IMR-90 (cell line): ENCODE measurements around the gene ZFYVE28. TPM values are rescaled to one million over a fixed set of nuclear protein-coding genes. Genes with fewer than 3 reads are reported as not detected.
A peak's percentile ranks its signal among the peaks of the same experiment; 100 is the strongest.

ENCODE experiments used
- ATAC-seq: fragments of 200-7000 bp; cut with Tn5 transposase; 2 replicates; pipeline ENCODE4 v1.9.1; 2020; ENCODE audit warnings: low read depth, mild to moderate bottlenecking, moderate library complexity
- BruUV-seq: library from RNA; stranded (reverse); fragments of 400-500 nt; replicated peaks from 2 replicates; lab custom pipeline; 2021; lab: Mats Ljungman, UMichigan
- CTCF ChIA-PET: fragments of 300-600 bp; formaldehyde crosslinking; extraction: SDS; loops from one replicate; lab custom pipeline; 2021; ENCODE audit warnings: antibody characterized with exemption; lab: Yijun Ruan, JAX
- POLR2A ChIA-PET: fragments of 300-600 bp; sonication (Branson Sonifier 250); formaldehyde crosslinking; loops from one replicate; lab custom pipeline; 2022; ENCODE audit warnings: antibody characterized with exemption; ENCODE audit not compliant: unreplicated experiment; lab: Charles Lee
- DNase-seq: peaks from one replicate; pipeline ENCODE4 v3.0.0; 2013
- H2AFZ ChIP-seq: replicated peaks from 2 replicates; pipeline ENCODE3; 2013; ENCODE audit warnings: low read length, mild to moderate bottlenecking; ENCODE audit not compliant: poor library complexity
- H2AK5ac ChIP-seq: 2 replicates; pipeline ENCODE4 v1.6.1; 2013; ENCODE audit warnings: low read depth, low read length, inconsistent platforms
- H2AK9ac ChIP-seq: replicated peaks from 2 replicates; pipeline ENCODE3; 2013; ENCODE audit warnings: mild to moderate bottlenecking, low read depth, low read length, moderate library complexity; ENCODE audit not compliant: poor library complexity
- H2BK120ac ChIP-seq: 2 replicates; pipeline ENCODE4 v1.6.1; 2013; ENCODE audit warnings: low read depth, low read length, inconsistent platforms
- H2BK15ac ChIP-seq: 3 replicates; pipeline ENCODE4 v1.6.1; 2013; ENCODE audit warnings: low read depth, low read length, inconsistent platforms
- H2BK20ac ChIP-seq: 2 replicates; pipeline ENCODE4 v1.6.1; 2013; ENCODE audit warnings: low read depth, mild to moderate bottlenecking, inconsistent platforms, low read length, moderate library complexity
- H2BK5ac ChIP-seq: 2 replicates; pipeline ENCODE4 v1.6.1; 2013; ENCODE audit warnings: mild to moderate bottlenecking, low read depth, low read length, inconsistent platforms; ENCODE audit not compliant: poor library complexity, severe bottlenecking
- H3K14ac ChIP-seq: replicated peaks from 2 replicates; pipeline ENCODE4 v1.6.1; 2013; ENCODE audit warnings: low read depth, low read length, inconsistent platforms
- H3K18ac ChIP-seq: 2 replicates; pipeline ENCODE4 v1.6.1; 2013; ENCODE audit warnings: low read depth, low read length, control low read depth
- H3K23ac ChIP-seq: 2 replicates; pipeline ENCODE4 v1.6.1; 2013; ENCODE audit warnings: low read depth, low read length, inconsistent platforms
- H3K27ac ChIP-seq: 2 replicates; pipeline ENCODE4 v1.5.1; 2013; ENCODE audit warnings: mild to moderate bottlenecking, control low read depth, low read length; ENCODE audit not compliant: insufficient read depth
- H3K27me3 ChIP-seq: 2 replicates; pipeline ENCODE4 v1.6.1; 2013; ENCODE audit warnings: low read length; ENCODE audit not compliant: control insufficient read depth, insufficient read depth
- H3K36me3 ChIP-seq: 2 replicates; pipeline ENCODE4 v1.6.1; 2013; ENCODE audit warnings: low read length, mixed read lengths; ENCODE audit not compliant: control insufficient read depth, insufficient read depth
- H3K4ac ChIP-seq: 2 replicates; pipeline ENCODE4 v1.6.1; 2013; ENCODE audit warnings: low read depth, low read length, inconsistent platforms
- H3K4me1 ChIP-seq: 2 replicates; pipeline ENCODE4 v1.6.1; 2013; ENCODE audit warnings: low read length, mixed read lengths; ENCODE audit not compliant: control insufficient read depth, insufficient read depth
- H3K4me2 ChIP-seq: 2 replicates; pipeline ENCODE4 v1.6.1; 2013; ENCODE audit warnings: low read depth, mild to moderate bottlenecking, control low read depth, low read length, moderate library complexity
- H3K4me3 ChIP-seq: 2 replicates; pipeline ENCODE4 v1.5.1; 2013; ENCODE audit warnings: low read depth, mild to moderate bottlenecking, control low read depth, low read length, moderate library complexity; ENCODE audit not compliant: insufficient read depth
- H3K56ac ChIP-seq: 2 replicates; pipeline ENCODE4 v1.6.1; 2013; ENCODE audit warnings: low read length, inconsistent platforms; ENCODE audit not compliant: insufficient read depth; ENCODE audit errors: extremely low read depth
- H3K79me1 ChIP-seq, 2 experiments: 2 replicates each; pipeline ENCODE4 v1.6.1; 2013; ENCODE audit warnings: low read length in 2 of 2, inconsistent platforms in 1 of 2, low read depth in 1 of 2
- H3K9ac ChIP-seq: 2 replicates; pipeline ENCODE4 v1.6.1; 2013; ENCODE audit warnings: low read depth, low read length, control low read depth
- H3K9me1 ChIP-seq: 2 replicates; pipeline ENCODE4 v1.6.1; 2013; ENCODE audit warnings: low read length, inconsistent platforms; ENCODE audit not compliant: insufficient read depth
- H3K9me3 ChIP-seq: 2 replicates; pipeline ENCODE4 v1.6.1; 2013; ENCODE audit warnings: low read length; ENCODE audit not compliant: control insufficient read depth, insufficient read depth
- H4K20me1 ChIP-seq: 2 replicates; pipeline ENCODE4 v1.6.1; 2013; ENCODE audit warnings: low read length, inconsistent platforms; ENCODE audit not compliant: insufficient read depth
- H4K5ac ChIP-seq: 2 replicates; pipeline ENCODE4 v1.6.1; 2013; ENCODE audit warnings: mild to moderate bottlenecking, low read depth, low read length, control low read depth
- H4K8ac ChIP-seq, 2 experiments: 2 replicates each; pipeline ENCODE4 v1.6.1; 2013; ENCODE audit warnings: low read depth in 2 of 2, low read length in 2 of 2, control low read depth in 1 of 2, inconsistent platforms in 1 of 2
- H4K91ac ChIP-seq: 2 replicates; pipeline ENCODE4 v1.6.1; 2013; ENCODE audit warnings: low read depth, low read length, inconsistent platforms; ENCODE audit not compliant: insufficient read depth
- BHLHE40 ChIP-seq: fragments of 150-350 bp; IDR thresholded peaks from 2 replicates; pipeline ENCODE4 v1.6.1; 2016; ENCODE audit warnings: mild to moderate bottlenecking, low read depth, low read length
- CEBPB ChIP-seq: IDR thresholded peaks from 2 replicates; pipeline ENCODE4 v1.6.1; 2012; ENCODE audit warnings: low read depth, low read length, improper control_type of control experiment
- CHD1 ChIP-seq: IDR thresholded peaks from 2 replicates; pipeline ENCODE4 v1.6.1; 2012; ENCODE audit warnings: low read depth, low read length, improper control_type of control experiment
- ELK1 ChIP-seq: fragments of 150-350 bp; IDR thresholded peaks from 2 replicates; pipeline ENCODE4 v1.6.1; 2016; ENCODE audit warnings: low read depth, mild to moderate bottlenecking, low read length, moderate library complexity, borderline replicate concordance
- FOS ChIP-seq: fragments of 150-350 bp; IDR thresholded peaks from 2 replicates; pipeline ENCODE4 v1.6.1; 2016; ENCODE audit warnings: low read depth, low read length
- MAFK ChIP-seq: IDR thresholded peaks from 2 replicates; pipeline ENCODE4 v1.6.1; 2012; ENCODE audit warnings: low read depth, low read length, improper control_type of control experiment
- MXI1 ChIP-seq: IDR thresholded peaks from 2 replicates; pipeline ENCODE4 v1.6.1; 2012; ENCODE audit warnings: low read depth, mild to moderate bottlenecking, low read length, moderate library complexity, borderline replicate concordance
- NFE2L2 ChIP-seq: fragments of 150-350 bp; IDR thresholded peaks from 2 replicates; pipeline ENCODE4 v1.6.1; 2016; ENCODE audit warnings: low read depth, mild to moderate bottlenecking, low read length
- RCOR1 ChIP-seq: IDR thresholded peaks from 2 replicates; pipeline ENCODE4 v1.6.1; 2012; ENCODE audit warnings: mild to moderate bottlenecking, low read length, improper control_type of control experiment; ENCODE audit not compliant: insufficient replicate concordance
- RFX5 ChIP-seq: IDR thresholded peaks from 2 replicates; pipeline ENCODE4 v1.8.0; 2012; ENCODE audit warnings: low read depth, mild to moderate bottlenecking, low read length, moderate library complexity
- SMC3 ChIP-seq: fragments of 150-350 bp; IDR thresholded peaks from 2 replicates; pipeline ENCODE4 v1.6.1; 2016; ENCODE audit warnings: low read depth, mild to moderate bottlenecking, antibody characterized with exemption, low read length, moderate library complexity
- WGBS, 2 experiments: methylation state at CpG; one replicate each; pipeline versions ENCODE4 v1.1.5 to v1.1.7; 2013; ENCODE audit warnings: missing lambda C conversion rate in 2 of 2; ENCODE audit not compliant: insufficient read length in 1 of 2; ENCODE audit errors: extremely low coverage in 2 of 2; 5-methylcytosine and 5-hydroxymethylcytosine counted together
- dilution Hi-C: fragments of 300-500 bp; cut with HindIII; formaldehyde crosslinking; loops from one replicate; pipeline ENCODE4 v1.14.3; 2018; ENCODE audit warnings: low sequenced_read_pairs; ENCODE audit not compliant: unreplicated experiment
- in situ Hi-C: fragments of 300-500 bp; cut with MboI; formaldehyde crosslinking; loops from 3 replicates; pipeline ENCODE4 v1.14.3; 2019; ENCODE audit warnings: low sequenced_read_pairs, inconsistent platforms, mixed read lengths
- intact Hi-C: fragments of 100-400 bp; cut with micrococcal nuclease; formaldehyde crosslinking; loops from 2 replicates; pipeline ENCODE4 v1.10.0; 2022
- polyA plus RNA-seq, 3 experiments: library from polyadenylated mRNA; depleted of rRNA; stranded (reverse); fragments of >200 nt; gene quantifications; 2 replicates each; pipeline ENCODE4 v1.2.3, GENCODE V29; 2012; ENCODE audit warnings: low replicate concordance in 1 of 3
- total RNA-seq: library from RNA; depleted of rRNA; stranded (reverse); fragments of >200 nt; gene quantifications from 2 replicates; pipeline ENCODE4 v1.2.3, GENCODE V29; 2012
- TF ChIP-seq, protein P1 (sequence below): conservative IDR thresholded peaks from 2 replicates; pipeline ENCODE4 v1.5.1; 2012; ENCODE audit warnings: mild to moderate bottlenecking, low read depth, low read length, improper control_type of control experiment
- TF ChIP-seq, protein P2 (sequence below): fragments of 150-350 bp; IDR thresholded peaks from 2 replicates; pipeline ENCODE4 v1.6.1; 2017; ENCODE audit warnings: mild to moderate bottlenecking, antibody characterized with exemption, low read length, low read depth

Gene ZFYVE28
- total and polyA plus RNA-seq, 2 of the 4 experiments (the other 2 are of a cell fraction): 0.36 to 1.2 TPM

- Histone ChIP-seq H3K9me1 (peaks cover 7% of the 10 kb centered on the region), H3K14ac (peak overlapping the region; percentile 16), H3K23ac (peak overlapping the region; percentile 55), H3K79me1 (no peaks in the 10 kb centered on the region; a peak in 1 of 4 replicates), H2AFZ (peak overlapping the region; percentile 1), H3K9me3 (peaks cover 4% of the 10 kb centered on the region), H4K91ac (peak overlapping the region; percentile 93), H2AK9ac (peak overlapping the region; percentile 60), H3K9ac (no peak overlapping the region), H3K27ac (peak overlapping the region; percentile 40), H3K4me2 (peak overlapping the region; percentile 76), H3K4ac (peak overlapping the region; percentile 85), H4K20me1 (no peaks in the 10 kb centered on the region), H4K8ac (peak overlapping the region; percentile 52 to 65; a peak in 3 of 4 replicates), H2BK5ac (peak overlapping the region; percentile 19), H3K36me3 (no peaks in the 10 kb centered on the region), H3K18ac (peak overlapping the region; percentile 79), H2AK5ac (peak overlapping the region; percentile 91), H3K56ac (no peak overlapping the region), H3K4me3 (no peak overlapping the region), H3K27me3 (peaks cover 3% of the 10 kb centered on the region; the same call in 1 of the 2 replicates), H2BK20ac (peak overlapping the region; percentile 98), H2BK120ac (peak overlapping the region; percentile 95), H3K4me1 (peaks cover 10% of the 10 kb centered on the region), H4K5ac (peak overlapping the region; percentile 62), H2BK15ac (peak overlapping the region; percentile 68; the same call in 2 of the 3 replicates)
- DNase-seq: peak; percentile 95
- POLR2A ChIA-PET: no interaction called here
- WGBS, 2 experiments: 39% methylated on average over 7 of the region's 19 CpGs; no CpG with 5 or more reads in 1 of the 2 experiments
- peak; percentile 97 for ATAC-seq
- CTCF ChIA-PET: no interaction called here
- intact Hi-C loops: no loop called here
- no TSS peak for BruUV-seq
- TF ChIP-seq SMC3 (no peak), RCOR1 (peak; percentile 83), MAFK (no peak), NFE2L2 (0 out of 2 replicates have a peak, but pooled peaks have one; percentile 11), BHLHE40 (peak; percentile 89), CEBPB (peak; percentile 92), FOS (peak; percentile 100), ELK1 (no peak), RFX5 (no peak), MXI1 (no peak), CHD1 (no peak)
- TF ChIP-seq, protein P1, sequence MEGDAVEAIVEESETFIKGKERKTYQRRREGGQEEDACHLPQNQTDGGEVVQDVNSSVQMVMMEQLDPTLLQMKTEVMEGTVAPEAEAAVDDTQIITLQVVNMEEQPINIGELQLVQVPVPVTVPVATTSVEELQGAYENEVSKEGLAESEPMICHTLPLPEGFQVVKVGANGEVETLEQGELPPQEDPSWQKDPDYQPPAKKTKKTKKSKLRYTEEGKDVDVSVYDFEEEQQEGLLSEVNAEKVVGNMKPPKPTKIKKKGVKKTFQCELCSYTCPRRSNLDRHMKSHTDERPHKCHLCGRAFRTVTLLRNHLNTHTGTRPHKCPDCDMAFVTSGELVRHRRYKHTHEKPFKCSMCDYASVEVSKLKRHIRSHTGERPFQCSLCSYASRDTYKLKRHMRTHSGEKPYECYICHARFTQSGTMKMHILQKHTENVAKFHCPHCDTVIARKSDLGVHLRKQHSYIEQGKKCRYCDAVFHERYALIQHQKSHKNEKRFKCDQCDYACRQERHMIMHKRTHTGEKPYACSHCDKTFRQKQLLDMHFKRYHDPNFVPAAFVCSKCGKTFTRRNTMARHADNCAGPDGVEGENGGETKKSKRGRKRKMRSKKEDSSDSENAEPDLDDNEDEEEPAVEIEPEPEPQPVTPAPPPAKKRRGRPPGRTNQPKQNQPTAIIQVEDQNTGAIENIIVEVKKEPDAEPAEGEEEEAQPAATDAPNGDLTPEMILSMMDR: 0 out of 2 replicates have a peak, but pooled peaks have one; percentile 5
- TF ChIP-seq, protein P2, sequence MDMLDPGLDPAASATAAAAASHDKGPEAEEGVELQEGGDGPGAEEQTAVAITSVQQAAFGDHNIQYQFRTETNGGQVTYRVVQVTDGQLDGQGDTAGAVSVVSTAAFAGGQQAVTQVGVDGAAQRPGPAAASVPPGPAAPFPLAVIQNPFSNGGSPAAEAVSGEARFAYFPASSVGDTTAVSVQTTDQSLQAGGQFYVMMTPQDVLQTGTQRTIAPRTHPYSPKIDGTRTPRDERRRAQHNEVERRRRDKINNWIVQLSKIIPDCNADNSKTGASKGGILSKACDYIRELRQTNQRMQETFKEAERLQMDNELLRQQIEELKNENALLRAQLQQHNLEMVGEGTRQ: no peak
- dilution Hi-C loops: no loop called here
- in situ Hi-C loops: no loop called here
Observed at GRCh38 chr4:2330091-2331042, 88.1 kb downstream of the ZFYVE28 start.
